Measurements from ENCODE around the gene PKP4. TPM values are rescaled to one million over a fixed set of nuclear protein-coding genes. Genes with fewer than 3 reads are reported as not detected.

The PKP4 gene
- total RNA-seq, 1 experiment from 2014 or later = 67.7 TPM

DNA sequence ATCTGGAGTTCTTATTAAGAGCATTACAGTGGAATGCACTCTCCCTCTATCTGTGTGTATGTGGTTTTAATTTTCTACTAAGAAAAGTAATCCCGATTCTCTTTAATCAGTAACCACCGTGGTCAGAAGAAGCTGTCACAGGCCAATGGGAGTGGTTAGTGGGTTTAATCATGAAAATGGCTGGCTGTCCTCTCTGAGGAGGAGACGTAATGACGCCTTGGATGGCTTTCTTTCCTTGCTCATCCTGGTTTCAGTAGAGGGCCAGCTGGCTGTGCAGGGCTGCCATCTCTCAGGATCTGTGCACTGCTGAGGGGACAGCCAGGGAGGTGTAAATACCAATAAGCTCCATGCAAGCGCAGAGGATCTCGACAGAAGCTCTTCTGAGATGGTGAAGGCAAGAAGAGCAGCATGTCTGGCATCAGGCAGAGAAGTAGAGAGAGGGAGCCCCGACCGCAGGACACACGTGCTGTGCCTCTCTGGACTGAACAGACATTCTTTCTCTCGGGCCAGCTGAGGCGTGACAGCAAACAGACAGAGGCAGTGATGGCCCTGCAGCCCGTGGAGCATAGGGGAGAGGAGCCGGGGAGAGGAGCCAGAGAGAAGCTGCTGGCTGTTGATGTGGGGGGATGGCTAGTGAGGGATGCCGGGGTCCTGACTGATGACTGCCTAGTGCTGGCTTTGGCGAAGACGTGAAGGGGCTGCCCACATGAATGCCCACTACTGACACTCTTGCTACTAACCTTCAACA is 273.3 kb downstream of the PKP4 start:
- intact Hi-C loops (cut with micrococcal nuclease; ENCODE audit: unreplicated experiment) = no loop called here
- no peak overlapping the region for H3K4me3 ChIP-seq (ENCODE audit: low read depth, low read length, poor library complexity, severe bottlenecking)
- H3K27ac ChIP-seq (ENCODE audit: low read depth, low read length, poor library complexity, severe bottlenecking) = no peak overlapping the region
- H3K4me1 ChIP-seq (ENCODE audit: insufficient read depth, low read length, poor library complexity, severe bottlenecking) = no peaks in the 10 kb centered on the region
- no peaks in the 10 kb centered on the region for H3K36me3 ChIP-seq (ENCODE audit: insufficient read depth, low read length, poor library complexity, severe bottlenecking)
- CTCF ChIA-PET = no interaction called here
- no peaks in the 10 kb centered on the region for H3K9me3 ChIP-seq (ENCODE audit: low read depth, low read length, poor library complexity, severe bottlenecking)
- TF ChIP-seq, protein P1, sequence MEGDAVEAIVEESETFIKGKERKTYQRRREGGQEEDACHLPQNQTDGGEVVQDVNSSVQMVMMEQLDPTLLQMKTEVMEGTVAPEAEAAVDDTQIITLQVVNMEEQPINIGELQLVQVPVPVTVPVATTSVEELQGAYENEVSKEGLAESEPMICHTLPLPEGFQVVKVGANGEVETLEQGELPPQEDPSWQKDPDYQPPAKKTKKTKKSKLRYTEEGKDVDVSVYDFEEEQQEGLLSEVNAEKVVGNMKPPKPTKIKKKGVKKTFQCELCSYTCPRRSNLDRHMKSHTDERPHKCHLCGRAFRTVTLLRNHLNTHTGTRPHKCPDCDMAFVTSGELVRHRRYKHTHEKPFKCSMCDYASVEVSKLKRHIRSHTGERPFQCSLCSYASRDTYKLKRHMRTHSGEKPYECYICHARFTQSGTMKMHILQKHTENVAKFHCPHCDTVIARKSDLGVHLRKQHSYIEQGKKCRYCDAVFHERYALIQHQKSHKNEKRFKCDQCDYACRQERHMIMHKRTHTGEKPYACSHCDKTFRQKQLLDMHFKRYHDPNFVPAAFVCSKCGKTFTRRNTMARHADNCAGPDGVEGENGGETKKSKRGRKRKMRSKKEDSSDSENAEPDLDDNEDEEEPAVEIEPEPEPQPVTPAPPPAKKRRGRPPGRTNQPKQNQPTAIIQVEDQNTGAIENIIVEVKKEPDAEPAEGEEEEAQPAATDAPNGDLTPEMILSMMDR (conservative IDR thresholded peaks at IDR 0.05; ENCODE audit: low read depth, low read length) = no peak
- TF ChIP-seq EZH2 (IDR thresholded peaks at IDR 0.05; ENCODE audit: borderline replicate concordance, low read depth, low read length, poor library complexity, severe bottlenecking) = no peak
- DNase-seq (ENCODE audit: low spot score) = no peak
- no peaks in the 10 kb centered on the region for H3K27me3 ChIP-seq (replicated peaks; ENCODE audit: insufficient read depth, low read depth, low read length, poor library complexity)
- POLR2A ChIA-PET (ENCODE audit: low non-redundant PET) = no interaction called here
- no TSS peak for BruUV-seq (replicated peaks)

GRCh38 chr2:158730621-158731140 is 273.9 kb downstream of the PKP4 start:
- ChIA-PET POLR2A (ENCODE audit: low non-redundant PET) (no interaction called here), CTCF (no interaction called here)
- no peak for TF ChIP-seq EZH2 (IDR thresholded peaks at IDR 0.05; ENCODE audit: borderline replicate concordance, low read depth, low read length, poor library complexity, severe bottlenecking)
- TF ChIP-seq, protein P1 (conservative IDR thresholded peaks at IDR 0.05; ENCODE audit: low read depth, low read length) = no peak
- intact Hi-C loops (cut with micrococcal nuclease; ENCODE audit: unreplicated experiment) = no loop called here
- Histone ChIP-seq H3K4me3 (ENCODE audit: low read depth, low read length, poor library complexity, severe bottlenecking) (no peak overlapping the region), H3K4me1 (ENCODE audit: insufficient read depth, low read length, poor library complexity, severe bottlenecking) (no peaks in the 10 kb centered on the region), H3K9me3 (ENCODE audit: low read depth, low read length, poor library complexity, severe bottlenecking) (no peaks in the 10 kb centered on the region), H3K27ac (ENCODE audit: low read depth, low read length, poor library complexity, severe bottlenecking) (no peak overlapping the region), H3K27me3 (replicated peaks; ENCODE audit: insufficient read depth, low read depth, low read length, poor library complexity) (no peaks in the 10 kb centered on the region), H3K36me3 (ENCODE audit: insufficient read depth, low read length, poor library complexity, severe bottlenecking) (no peaks in the 10 kb centered on the region)
- BruUV-seq (replicated peaks) = no TSS peak
- DNase-seq (ENCODE audit: low spot score) = no peak

DNA sequence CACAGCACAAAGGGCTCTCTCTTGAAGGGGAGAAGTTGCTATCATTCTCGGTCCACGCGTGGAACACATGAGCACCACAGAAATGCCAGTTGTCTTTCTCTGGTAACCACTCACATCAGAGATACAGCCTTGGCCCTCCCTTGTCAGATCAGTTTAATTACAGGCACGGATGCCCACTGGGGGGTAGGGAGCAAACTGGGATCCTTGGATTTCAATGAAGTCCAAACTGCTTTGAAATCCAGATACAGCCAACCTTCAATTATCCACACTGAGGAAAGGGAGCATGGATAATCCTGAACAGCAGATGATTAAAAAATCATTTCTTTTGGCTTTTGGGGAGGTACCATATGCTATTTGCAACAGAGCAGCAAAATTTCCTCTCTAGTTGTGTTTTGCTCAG is 274.6 kb downstream of the PKP4 start:
- H3K27me3 ChIP-seq (replicated peaks; ENCODE audit: insufficient read depth, low read depth, low read length, poor library complexity) = no peaks in the 10 kb centered on the region
- CTCF ChIA-PET = no interaction called here
- intact Hi-C loops (cut with micrococcal nuclease; ENCODE audit: unreplicated experiment) = no loop called here
- no peaks in the 10 kb centered on the region for H3K36me3 ChIP-seq (ENCODE audit: insufficient read depth, low read length, poor library complexity, severe bottlenecking)
- no peaks in the 10 kb centered on the region for H3K4me1 ChIP-seq (ENCODE audit: insufficient read depth, low read length, poor library complexity, severe bottlenecking)
- no peak overlapping the region for H3K27ac ChIP-seq (ENCODE audit: low read depth, low read length, poor library complexity, severe bottlenecking)
- no TSS peak for BruUV-seq (replicated peaks)
- POLR2A ChIA-PET (ENCODE audit: low non-redundant PET) = no interaction called here
- H3K4me3 ChIP-seq (ENCODE audit: low read depth, low read length, poor library complexity, severe bottlenecking) = no peak overlapping the region
- no peak for TF ChIP-seq EZH2 (IDR thresholded peaks at IDR 0.05; ENCODE audit: borderline replicate concordance, low read depth, low read length, poor library complexity, severe bottlenecking)
- TF ChIP-seq, protein P1 (conservative IDR thresholded peaks at IDR 0.05; ENCODE audit: low read depth, low read length) = no peak
- no peaks in the 10 kb centered on the region for H3K9me3 ChIP-seq (ENCODE audit: low read depth, low read length, poor library complexity, severe bottlenecking)
- DNase-seq (ENCODE audit: low spot score) = no peak

Other genes starting within 250 kb of the PKP4 start
- gene CCDC148, start 199 bp upstream of the PKP4 start, total RNA-seq (2021) = 0.90 and 0.92 TPM in 2 replicates

Data from A673 (cell line).